Activated T-cell treated with anti-CD3 and anti-CD28 coated beads for 48 hours (primary cell): ENCODE measurements around the gene ZNF575.
"Not testable (repeated sequence)": the region's sequence is repeated elsewhere in the genome, so short reads cannot be mapped to it uniquely, and the experiment has no call there.

Source experiments
- DNase-seq: peaks from one replicate; pipeline ENCODE4 v3.0.0-alpha.2; 2020; ENCODE audit warnings: low read depth

ZNF575 gene

DNA sequence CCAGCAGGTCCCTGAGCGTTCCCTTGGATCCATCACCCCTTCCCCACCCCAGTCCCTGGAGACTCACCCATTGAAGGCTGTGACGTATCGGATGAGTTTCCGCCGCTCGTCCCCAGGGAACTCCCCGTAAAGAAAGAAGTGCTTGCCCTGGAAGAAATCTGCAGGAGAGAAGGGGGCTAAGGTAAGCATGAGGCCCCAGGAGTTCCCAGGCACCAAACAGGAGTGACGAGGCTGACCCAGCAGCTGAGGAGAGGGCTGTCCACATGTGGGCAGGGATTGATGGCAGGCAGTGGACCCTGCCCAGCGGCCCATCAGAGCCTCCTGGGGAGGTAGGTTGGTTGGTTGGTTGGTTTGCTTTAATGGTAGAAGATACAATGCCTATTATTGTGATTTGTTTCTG, 11.1 kb downstream of the ZNF575 start:
- DNase-seq, result no peak

DNA sequence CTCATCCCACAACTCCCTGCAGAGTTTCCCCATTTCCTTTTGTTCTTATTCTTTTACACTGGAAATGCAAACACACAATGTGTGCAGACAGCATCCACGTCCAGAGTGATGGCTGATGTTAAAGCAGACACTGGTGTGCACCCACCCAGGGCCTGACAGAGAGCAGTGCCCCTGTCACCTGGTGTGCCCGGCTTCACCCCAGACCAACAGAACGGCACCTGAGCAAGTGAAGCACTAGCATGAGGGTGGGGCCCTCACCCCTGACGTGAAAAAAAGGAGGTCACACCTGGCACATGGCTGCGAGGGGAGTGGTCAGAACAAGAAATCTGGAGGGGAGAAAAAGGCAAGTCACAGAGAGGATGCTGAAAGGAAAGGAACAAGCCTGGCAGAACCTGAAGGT, 12.3 kb downstream of the ZNF575 start:
- DNase-seq, result no peak

DNA sequence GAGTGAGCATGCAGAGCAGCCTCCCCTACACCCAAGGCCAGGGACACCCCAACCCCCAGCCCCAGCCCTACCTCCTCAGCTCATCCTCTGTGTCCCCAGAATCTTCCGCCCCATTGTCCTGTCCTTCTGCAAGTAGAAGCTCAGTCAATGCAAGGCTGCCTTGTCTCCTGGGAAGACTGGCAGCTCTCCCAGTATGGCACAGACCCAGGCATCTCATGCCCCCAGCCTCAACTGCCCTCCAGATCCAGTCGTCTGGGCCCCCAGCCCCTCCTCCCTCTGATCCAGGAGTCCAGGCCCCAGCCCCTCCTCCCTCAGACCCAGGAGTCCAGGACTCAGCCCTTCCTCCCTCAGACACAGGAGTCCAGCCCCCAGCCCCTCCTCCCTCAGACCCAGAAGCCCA, 13.0 kb downstream of the ZNF575 start:
- DNase-seq, result no peak

GRCh38 chr19:43546581-43546980, 13.6 kb downstream of the ZNF575 start:
- no peak for DNase-seq

GRCh38 chr19:43547926-43548325, 14.9 kb downstream of the ZNF575 start:
- DNase-seq, result not testable (repeated sequence)

DNA sequence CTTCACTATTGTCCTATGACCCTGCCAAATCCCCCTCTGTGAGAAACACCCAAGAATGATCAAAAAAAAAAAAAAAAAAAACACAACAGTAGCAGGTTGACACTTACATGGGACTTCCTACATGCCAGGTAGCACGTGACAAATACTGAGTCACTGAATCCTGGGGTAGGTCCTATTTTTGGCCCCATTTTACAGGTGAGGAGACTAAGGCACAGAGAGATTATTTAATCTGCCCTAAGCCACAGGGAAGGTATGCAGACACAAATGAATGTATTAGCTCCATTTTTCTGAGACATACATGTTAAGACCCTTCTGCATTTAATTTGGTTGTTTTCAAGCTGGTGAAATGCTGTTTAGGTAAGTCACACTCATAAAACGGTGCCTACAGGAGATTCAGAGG, 15.7 kb downstream of the ZNF575 start:
- no peak for DNase-seq

DNA sequence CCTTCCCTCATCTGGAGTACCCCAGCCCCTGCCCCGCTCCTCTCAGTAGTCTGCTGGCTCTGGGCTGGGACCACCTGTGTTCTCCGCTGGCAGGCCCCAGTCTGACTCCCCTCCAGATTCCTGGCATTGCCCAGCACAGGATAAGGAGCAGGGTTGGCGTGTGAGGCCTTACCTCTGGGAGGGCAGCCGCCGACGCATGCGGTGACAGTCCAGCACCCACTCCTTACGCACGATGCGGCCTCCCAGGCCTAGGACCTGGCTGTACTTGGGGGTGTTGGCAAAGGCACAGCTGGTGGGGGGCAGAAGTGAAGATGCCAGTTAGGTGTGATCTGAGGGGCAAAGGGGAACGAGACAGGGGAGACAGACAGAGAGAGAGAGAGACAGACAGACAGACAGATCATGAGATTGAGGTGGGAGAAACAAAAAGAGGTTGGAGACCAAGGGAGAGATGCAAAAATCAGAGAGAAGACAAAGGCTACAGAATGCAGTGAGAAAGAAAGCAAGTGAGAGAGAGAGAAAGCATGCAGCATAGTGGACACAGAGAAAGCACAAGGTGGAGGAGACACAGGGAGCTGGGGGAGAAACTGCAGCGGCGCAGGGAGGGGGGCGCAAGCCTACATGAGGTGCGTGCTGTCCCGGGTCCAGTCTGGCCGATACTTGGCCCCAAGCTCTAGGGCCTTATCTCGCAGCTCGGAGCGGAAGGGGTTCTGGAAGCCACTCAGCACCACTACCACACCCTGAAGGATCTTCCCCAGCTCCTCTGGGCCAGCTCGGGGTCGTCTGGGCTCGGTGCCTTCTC, 18.6 kb downstream of the ZNF575 start:
- no peak for DNase-seq

DNA sequence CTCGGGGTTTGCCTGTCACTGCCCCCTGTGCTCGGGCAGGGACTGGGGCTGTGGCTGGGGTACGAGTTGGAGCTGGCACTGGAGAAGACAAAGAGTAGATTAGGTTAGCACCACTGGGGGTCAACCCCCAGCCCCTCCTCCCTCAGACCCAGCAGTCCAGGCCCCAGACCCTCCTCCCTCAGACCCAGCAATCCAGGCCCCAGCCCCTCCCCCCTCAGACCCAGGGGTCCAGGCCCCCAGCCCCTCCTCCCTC, 19.1 kb downstream of the ZNF575 start:
- DNase-seq, result no peak

DNA sequence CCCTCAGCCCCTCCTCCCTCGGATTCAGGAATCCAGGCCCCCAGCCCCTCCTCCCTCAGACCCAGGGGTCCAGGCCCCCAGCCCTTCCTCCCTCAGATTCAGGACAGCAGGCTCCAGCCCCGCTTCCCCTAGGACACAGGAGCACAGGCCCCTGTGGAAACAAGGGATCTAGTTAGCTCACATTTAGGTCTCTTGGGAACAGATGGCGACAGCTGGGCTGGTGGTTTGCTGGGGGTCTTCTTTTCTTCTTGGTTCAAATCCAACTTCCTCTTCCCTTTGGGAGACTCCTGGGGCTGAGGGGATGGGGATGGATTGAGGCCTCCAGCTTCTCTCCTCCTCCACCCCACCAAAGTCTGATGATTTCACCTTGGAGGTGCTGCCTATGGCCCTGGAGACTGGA, 19.6 kb downstream of the ZNF575 start:
- DNase-seq, result no peak

DNA sequence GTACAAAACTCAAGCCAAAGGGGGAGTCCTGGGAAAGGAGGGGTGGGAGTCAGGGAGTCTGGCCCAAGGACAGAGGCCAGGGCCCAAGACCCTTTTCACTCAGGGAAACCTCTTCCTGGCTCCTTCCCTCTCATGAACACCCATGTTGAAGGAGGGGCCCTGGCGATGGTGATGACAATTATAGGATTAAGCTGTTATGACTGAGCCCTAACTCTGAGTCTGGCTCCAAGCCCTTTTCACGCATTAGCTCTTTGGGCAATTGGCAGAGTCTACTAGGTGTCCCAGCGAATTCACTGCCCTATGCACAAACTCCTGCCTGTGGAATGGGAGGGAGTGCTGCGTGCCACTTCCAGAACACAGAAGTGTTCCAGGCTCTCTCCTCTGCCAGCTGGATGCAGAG, 20.7 kb downstream of the ZNF575 start:
- DNase-seq, result no peak

- DNase-seq, result no peak
Measured at GRCh38 chr19:43554317-43554895, 21.4 kb downstream of the ZNF575 start.

- DNase-seq, result peak; percentile 68
Measured at GRCh38 chr19:43555185-43555770, 22.3 kb downstream of the ZNF575 start.

GRCh38 chr19:43560687-43561086, 27.7 kb downstream of the ZNF575 start:
- no peak for DNase-seq

DNA sequence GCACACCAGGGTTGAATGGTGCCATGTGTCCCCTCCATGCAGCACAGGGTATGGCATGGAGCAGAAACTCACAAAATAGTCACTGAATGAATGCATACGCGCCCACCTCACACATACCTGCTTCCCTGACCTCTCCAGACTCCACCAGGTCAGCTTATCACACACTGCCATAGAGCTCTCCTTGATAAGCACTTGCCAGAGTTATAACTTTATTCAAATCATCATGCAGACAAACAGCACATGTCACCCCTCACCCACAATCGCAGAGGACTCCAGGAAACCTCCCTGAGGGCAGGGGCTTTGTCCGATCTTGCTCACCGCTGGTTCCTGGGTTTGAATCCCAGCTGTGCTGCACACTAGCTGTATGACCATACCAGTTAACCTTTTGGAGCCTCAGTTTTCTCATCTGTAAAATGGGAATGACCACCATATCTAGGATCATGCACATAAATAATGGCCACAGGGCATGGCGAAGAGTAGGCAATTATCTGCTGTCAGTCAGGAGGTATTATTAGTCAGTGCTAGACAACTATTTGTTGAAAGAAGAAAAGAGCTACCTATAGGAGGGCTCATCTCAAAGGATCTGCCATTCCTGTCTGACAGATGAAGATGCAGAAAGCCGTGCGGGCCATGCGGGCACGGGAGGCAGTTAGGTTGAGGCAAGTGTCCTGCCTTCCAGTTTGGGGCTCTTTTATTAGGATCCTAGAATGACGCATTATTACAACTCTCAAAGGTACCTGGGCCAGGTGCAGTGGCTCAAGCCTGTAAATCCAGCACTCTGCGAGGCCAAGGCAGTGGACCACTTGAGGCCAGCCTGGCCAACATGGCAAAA, 28.4 kb downstream of the ZNF575 start:
- no peak for DNase-seq

GRCh38 chr19:43562226-43562697, 29.3 kb downstream of the ZNF575 start:
- no peak for DNase-seq

DNA sequence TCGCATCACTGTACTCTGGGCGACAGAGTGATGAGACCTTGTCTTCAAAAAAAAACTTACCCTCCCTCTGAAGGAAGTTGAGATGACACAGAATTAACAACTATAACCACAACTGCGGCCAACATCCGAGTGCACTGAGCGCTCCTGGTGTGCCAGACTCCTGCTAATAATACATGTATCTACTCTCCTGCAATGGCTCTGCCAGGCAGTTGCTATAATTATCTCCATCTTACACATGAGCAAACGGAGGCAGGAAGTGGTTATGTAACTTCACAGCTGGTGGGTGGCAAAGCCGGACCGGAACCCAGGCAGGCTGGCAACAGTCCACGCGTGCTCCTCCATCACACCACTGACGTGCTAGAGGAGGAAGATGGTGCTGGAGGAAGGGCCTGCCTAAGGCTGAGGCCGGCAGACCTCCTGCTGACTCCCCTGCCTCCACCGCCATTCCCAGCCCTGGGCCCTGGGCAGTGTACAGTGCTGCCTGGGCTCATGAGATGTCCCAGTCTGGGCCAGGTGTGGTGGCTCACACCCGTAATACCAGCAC, 29.8 kb downstream of the ZNF575 start:
- DNase-seq, result peak; percentile 54

- DNase-seq, result no peak
Measured at GRCh38 chr19:43563816-43564457, 30.9 kb downstream of the ZNF575 start.

DNA sequence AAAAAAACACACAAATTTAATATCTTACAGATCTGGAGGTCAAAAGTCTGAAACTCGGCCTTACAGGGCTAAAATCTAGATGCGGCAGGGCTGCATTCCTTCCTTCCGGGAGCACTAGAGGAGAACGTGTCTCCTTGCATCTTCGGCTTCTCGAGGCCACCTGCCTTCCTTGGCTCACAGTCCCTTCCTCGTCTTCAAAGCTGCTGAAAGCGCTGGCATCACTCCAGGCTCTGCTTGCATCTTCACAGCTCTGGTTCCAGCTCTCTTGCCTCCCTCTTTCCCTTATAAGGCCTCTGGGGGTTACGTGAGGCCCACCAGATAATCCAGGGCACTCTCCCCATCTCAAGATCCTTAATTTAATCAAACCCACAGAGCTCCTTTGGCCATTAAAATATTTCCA, 31.8 kb downstream of the ZNF575 start:
- DNase-seq, result no peak

DNA sequence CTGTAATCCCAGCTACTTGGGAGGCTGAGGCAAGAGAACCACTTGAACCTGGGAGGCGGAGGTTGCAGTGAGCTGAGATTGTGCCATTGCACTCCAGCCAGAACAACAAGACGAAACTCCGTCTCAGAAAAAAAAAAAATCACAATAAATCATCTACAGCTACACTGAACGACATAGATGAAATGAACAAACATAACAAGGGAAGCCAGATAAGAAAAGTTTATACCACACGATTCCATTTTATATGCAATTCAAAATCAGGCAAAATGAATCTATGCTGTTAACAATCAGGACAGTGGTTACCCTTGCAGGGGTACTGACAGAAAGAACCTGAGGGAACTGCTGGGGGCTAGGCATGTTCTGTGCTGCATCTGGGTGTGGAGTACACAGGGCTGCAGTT, 36.7 kb downstream of the ZNF575 start:
- no peak for DNase-seq

GRCh38 chr19:43570174-43570791, 37.3 kb downstream of the ZNF575 start:
- DNase-seq, result no peak

DNA sequence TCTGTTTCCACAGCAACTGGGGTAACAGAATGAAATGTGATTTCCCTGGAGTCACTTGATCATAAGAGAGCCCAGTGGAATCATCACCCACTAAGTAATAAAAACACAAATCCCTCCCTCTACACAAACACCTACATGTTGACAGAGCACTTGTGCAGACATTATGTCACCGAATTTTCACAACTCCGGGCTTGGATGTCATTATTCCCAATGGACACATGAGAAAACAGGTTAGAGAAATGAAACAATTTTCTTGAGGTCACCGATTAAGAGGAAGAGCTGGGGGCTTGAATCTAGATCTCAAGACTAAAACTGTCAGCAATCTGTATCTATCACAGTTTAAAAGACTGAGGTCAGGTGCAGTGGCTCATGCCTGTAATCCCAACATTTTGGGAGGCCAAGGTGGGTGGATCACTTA, 39.2 kb downstream of the ZNF575 start:
- no peak for DNase-seq
